ENCODE measurements around the gene GAS7.

GRCh38 chr17:10116267-10116666 is 82.1 kb downstream of the GAS7 start:
- TF ChIP-seq CTCF (IDR thresholded peaks at IDR 0.05) (no peak), EZH2 (IDR thresholded peaks at IDR 0.05; ENCODE audit: borderline replicate concordance, insufficient read depth, low read depth, low read length, poor library complexity, severe bottlenecking) (no peak)

All from B cell (primary cell).